Stimulated activated naive B cell treated with anti-CD40 and anti-IgM and Interleukin-4, amounts not matched to agents 10 μg/mL and 1 μg/mL and 100 μg/mL, for 72 hours (primary cell): Measurements from ENCODE around the gene TAT.
"Not testable (repeated sequence)": the region's sequence is repeated elsewhere in the genome, so short reads cannot be mapped to it uniquely, and the experiment has no call there.

Experiments used
- ATAC-seq, 2 donors: fragments of 150-1000 bp; cut with Tn5 transposase; replicated peaks; 2 replicates each; pipeline ENCODE4 v1.10.0; 2021; ENCODE audit warnings: moderate library complexity in 1 of 2
- DNase-seq: peaks from one replicate; pipeline ENCODE4 v3.0.0; 2021
- H3K27ac Mint-ChIP-seq: one replicate; pipeline ENCODE4 v1.8.0; 2022; ENCODE audit warnings: mild to moderate bottlenecking, mixed read lengths
- H3K27me3 Mint-ChIP-seq, 2 donors: one replicate each; pipeline ENCODE4 v1.8.0; 2022; ENCODE audit warnings: mixed read lengths in 2 of 2
- H3K36me3 Mint-ChIP-seq, 2 donors: one replicate each; pipeline ENCODE4 v1.8.0; 2022; ENCODE audit warnings: mixed read lengths in 2 of 2, mild to moderate bottlenecking in 1 of 2
- H3K4me1 Mint-ChIP-seq, 2 donors: one replicate each; pipeline ENCODE4 v1.8.0; 2022; ENCODE audit warnings: mixed read lengths in 2 of 2, mild to moderate bottlenecking in 1 of 2
- H3K4me3 Mint-ChIP-seq, 2 donors: one replicate each; pipeline ENCODE4 v1.8.0; 2022; ENCODE audit warnings: mild to moderate bottlenecking in 2 of 2, mixed read lengths in 2 of 2, moderate library complexity in 1 of 2
- H3K9me3 Mint-ChIP-seq, 2 donors: one replicate each; pipeline ENCODE4 v1.8.0; 2022; ENCODE audit warnings: mixed read lengths in 2 of 2, mild to moderate bottlenecking in 1 of 2

The TAT gene

GRCh38 chr16:71576971-71577370 is at the start of gene TAT:
Gene TAT, minus strand, starts transcription at chr16:71577092. Its CDS starts 677 bp downstream, at chr16:71576415.
- peaks cover 0 to 3% of the 10 kb centered on the region in 2 donors for H3K4me1 Mint-ChIP-seq
- no peaks in the 10 kb centered on the region for H3K27me3 Mint-ChIP-seq
- H3K4me3 Mint-ChIP-seq: no peak within 1 kb of the TSS
- H3K36me3 Mint-ChIP-seq: no peaks in the 10 kb centered on the region
- DNase-seq (no peak), ATAC-seq (no peak)
- H3K27ac Mint-ChIP-seq: no peak within 1 kb of the TSS
- H3K9me3 Mint-ChIP-seq: no peaks in the 10 kb centered on the region

GRCh38 chr16:71626018-71626857 is 49.3 kb upstream of the TAT start, which contains the start of gene MARVELD3:
Gene MARVELD3, plus strand, starts transcription at chr16:71626184. Its CDS starts 46 bp downstream, at chr16:71626230.
- Mint-ChIP-seq H3K27ac (no peak within 1 kb of the TSS), H3K27me3 (peaks cover 15 to 25% of the 10 kb centered on the region in 2 donors), H3K4me3 (peak within 1 kb of the TSS; percentile 70 to 71), H3K4me1 (peaks cover 0 to 4% of the 10 kb centered on the region in 2 donors), H3K36me3 (no peaks in the 10 kb centered on the region), H3K9me3 (no peaks in the 10 kb centered on the region)
- DNase-seq (no peak), ATAC-seq (peak; percentile 23 to 25)

DNA sequence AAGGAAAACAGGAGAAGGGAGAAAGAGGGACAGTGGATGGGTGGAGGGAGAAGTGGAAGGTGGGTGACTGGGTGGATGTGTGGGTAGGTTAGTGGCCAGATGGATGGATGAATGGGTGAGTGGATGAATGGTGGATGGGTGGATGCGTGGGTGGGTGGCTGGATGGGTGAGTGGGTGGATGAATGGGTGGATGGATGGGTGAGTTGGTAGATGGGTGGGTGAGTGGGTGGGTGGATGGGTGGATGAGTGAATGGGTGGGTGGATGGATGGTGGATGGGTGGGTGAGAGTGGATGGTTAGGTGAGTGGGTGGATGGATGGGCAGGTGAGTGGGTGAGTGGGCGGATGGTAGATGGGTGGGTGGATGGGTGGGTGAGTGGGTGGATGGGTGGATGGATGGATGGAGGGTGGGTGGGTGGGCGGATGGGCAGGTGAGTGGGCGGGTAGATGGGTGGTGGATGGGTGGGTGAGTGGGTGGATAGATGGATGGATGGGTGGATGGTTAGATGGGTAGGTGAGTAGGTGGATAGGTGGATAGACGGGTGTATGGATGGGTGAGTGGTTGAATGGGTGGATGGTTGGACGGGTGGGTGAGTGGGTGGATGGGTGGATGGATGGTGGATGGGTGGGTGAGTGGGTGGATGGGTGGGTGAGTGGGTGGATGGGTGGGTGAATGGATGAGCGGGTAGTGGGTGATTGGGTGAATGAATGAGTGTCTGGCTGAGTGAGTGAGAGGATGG is 48.4 kb upstream of the TAT start:
- Mint-ChIP-seq H3K27ac (no peak overlapping the region), H3K4me3 (peak overlapping the region; percentile 48 to 70), H3K27me3 (peaks cover 22 to 34% of the 10 kb centered on the region in 2 donors), H3K4me1 (peaks cover 0 to 4% of the 10 kb centered on the region in 2 donors), H3K9me3 (no peaks in the 10 kb centered on the region), H3K36me3 (no peaks in the 10 kb centered on the region)
- ATAC-seq (no peak), DNase-seq (no peak)

DNA sequence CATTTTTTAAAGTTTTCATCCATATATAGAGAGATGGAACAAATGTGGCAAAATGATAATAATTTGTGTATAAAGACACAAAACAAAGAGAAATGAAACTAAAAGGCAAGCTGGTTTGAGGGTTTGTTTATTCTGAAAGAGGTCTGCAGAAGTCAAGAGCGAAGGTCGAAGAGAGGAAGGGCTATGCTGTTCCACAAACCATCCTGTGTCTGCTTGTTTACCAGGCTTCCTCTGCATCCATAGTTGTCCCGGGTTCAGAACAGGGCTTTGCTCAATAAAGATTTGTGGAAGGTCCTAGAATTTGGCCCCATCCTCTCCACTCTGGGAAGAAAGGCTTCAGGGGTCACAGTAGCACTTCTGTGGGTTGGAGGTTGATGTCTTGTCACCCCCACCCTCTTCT is 46.7 kb upstream of the TAT start:
- no peak overlapping the region for H3K27ac Mint-ChIP-seq
- no peaks in the 10 kb centered on the region for H3K36me3 Mint-ChIP-seq
- no peak for DNase-seq
- H3K4me1 Mint-ChIP-seq: peaks cover 0 to 4% of the 10 kb centered on the region in 2 donors
- H3K27me3 Mint-ChIP-seq: peaks cover 24 to 37% of the 10 kb centered on the region in 2 donors
- peak in 1 of 2 donors; percentile 36 for ATAC-seq
- H3K9me3 Mint-ChIP-seq: no peaks in the 10 kb centered on the region
- H3K4me3 Mint-ChIP-seq: no peak overlapping the region

GRCh38 chr16:71622088-71622487 is 45.2 kb upstream of the TAT start:
- no peaks in the 10 kb centered on the region for H3K9me3 Mint-ChIP-seq
- H3K27me3 Mint-ChIP-seq: peaks cover 19 to 32% of the 10 kb centered on the region in 2 donors
- H3K4me3 Mint-ChIP-seq: no peak overlapping the region
- DNase-seq (no peak), ATAC-seq (no peak)
- H3K36me3 Mint-ChIP-seq: no peaks in the 10 kb centered on the region
- H3K27ac Mint-ChIP-seq: no peak overlapping the region
- peaks cover 0 to 4% of the 10 kb centered on the region in 2 donors for H3K4me1 Mint-ChIP-seq

DNA sequence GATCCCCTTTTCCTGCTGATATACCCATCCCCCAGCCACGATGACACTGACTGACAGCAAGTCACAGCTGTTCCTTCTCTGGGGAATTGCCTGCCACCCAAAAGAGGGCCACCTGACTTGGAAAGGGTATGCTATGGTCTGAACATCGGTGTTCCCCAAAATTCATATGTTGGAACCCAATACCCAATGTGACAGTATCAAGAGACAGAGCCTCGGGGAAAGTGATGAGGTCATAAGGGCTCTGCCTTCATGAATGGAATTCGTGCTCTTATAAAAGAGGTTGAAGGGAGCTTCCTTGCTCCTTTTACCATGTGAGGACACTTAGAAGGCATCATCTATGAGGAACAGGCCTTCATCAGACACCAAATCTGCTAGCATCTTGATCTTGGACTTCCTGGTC is 41.5 kb upstream of the TAT start:
- Mint-ChIP-seq H3K27me3 (peaks cover 13 to 44% of the 10 kb centered on the region in 2 donors), H3K4me1 (no peaks in the 10 kb centered on the region), H3K9me3 (no peaks in the 10 kb centered on the region), H3K4me3 (no peak overlapping the region), H3K36me3 (no peaks in the 10 kb centered on the region), H3K27ac (no peak overlapping the region)
- ATAC-seq (no peak), DNase-seq (no peak)

- H3K9me3 Mint-ChIP-seq, DNase-seq, H3K4me3 Mint-ChIP-seq, ATAC-seq, H3K36me3 Mint-ChIP-seq, H3K27ac Mint-ChIP-seq: not testable (repeated sequence)
- H3K4me1 Mint-ChIP-seq: peaks cover 6 to 12% of the 10 kb centered on the region in 2 donors
- peaks cover 4 to 34% of the 10 kb centered on the region in 2 donors for H3K27me3 Mint-ChIP-seq
Measured at GRCh38 chr16:71614956-71615355, 38.1 kb upstream of the TAT start.

DNA sequence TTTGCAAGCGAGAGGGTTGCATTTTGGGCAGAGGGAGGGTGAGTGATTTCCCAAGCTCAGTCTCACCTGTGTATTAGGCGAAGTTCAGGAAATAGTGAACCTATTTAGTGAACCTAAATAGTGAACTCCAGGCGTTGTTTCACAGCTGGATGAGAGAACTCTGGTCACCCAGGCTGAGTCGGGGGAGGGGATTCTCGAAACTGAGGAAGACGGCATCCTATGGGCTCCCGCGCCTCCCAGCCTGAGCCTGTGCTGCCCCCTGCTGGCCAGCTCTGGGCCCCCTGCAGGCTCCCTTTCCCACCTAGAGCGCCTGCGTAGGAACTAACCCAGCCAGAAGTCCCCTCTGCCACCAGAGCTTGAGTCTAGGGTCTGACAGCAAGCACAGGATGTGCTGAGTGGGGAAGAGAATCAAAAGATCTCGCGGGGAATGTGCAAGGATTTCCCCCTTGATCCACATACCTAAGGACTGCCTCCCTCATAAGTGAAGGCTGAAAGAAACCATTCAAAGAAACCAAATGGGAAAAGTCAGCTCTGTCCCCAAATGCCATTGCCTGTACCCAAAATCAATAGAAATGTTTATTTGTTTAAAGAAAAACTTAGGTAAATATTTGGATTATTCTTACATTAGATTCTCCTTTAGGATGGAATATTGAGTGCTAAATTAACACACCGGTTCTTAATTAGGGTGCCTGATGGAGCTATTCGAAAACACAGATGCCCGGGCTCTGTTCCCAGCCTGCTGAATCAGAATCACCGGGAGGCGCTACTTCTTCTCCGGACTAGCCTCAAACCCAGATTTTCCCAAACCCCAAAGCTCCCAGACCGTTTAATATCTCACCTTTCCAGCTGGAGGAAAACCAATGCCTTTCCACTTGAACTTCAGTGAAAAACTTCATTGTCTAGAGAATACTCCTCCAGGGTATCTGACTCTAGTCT is 34.3 kb upstream of the TAT start:
- H3K4me3 Mint-ChIP-seq: peak overlapping the region in 1 of 2 donors; percentile 59
- ATAC-seq: peak; percentile 66 to 73

GRCh38 chr16:71610447-71610846 is 33.6 kb upstream of the TAT start:
- Mint-ChIP-seq H3K9me3 (no peaks in the 10 kb centered on the region), H3K27me3 (peaks cover 0 to 10% of the 10 kb centered on the region in 2 donors), H3K27ac (peak overlapping the region; percentile 69), H3K4me3 (no peak overlapping the region), H3K36me3 (no peaks in the 10 kb centered on the region), H3K4me1 (peaks cover 9 to 29% of the 10 kb centered on the region in 2 donors)
- no peak for ATAC-seq
- DNase-seq: no peak

More for the DNA sequence above, 34.3 kb upstream of the TAT start:
- H3K4me1 Mint-ChIP-seq: peaks cover 9 to 29% of the 10 kb centered on the region in 2 donors
- H3K27me3 Mint-ChIP-seq: peaks cover 0 to 18% of the 10 kb centered on the region in 2 donors
- no peaks in the 10 kb centered on the region for H3K9me3 Mint-ChIP-seq
- no peaks in the 10 kb centered on the region for H3K36me3 Mint-ChIP-seq
- H3K27ac Mint-ChIP-seq: peak overlapping the region; percentile 11
- peak; percentile 69 for DNase-seq

GRCh38 chr16:71609066-71609465 is 32.2 kb upstream of the TAT start:
- peaks cover 0 to 3% of the 10 kb centered on the region in 2 donors for H3K27me3 Mint-ChIP-seq
- H3K27ac Mint-ChIP-seq: peak overlapping the region; percentile 97
- no peaks in the 10 kb centered on the region for H3K36me3 Mint-ChIP-seq
- H3K4me3 Mint-ChIP-seq: no peak overlapping the region
- ATAC-seq (no peak), DNase-seq (no peak)
- H3K4me1 Mint-ChIP-seq: peaks cover 9 to 29% of the 10 kb centered on the region in 2 donors
- no peaks in the 10 kb centered on the region for H3K9me3 Mint-ChIP-seq

GRCh38 chr16:71600822-71601221 is 23.9 kb upstream of the TAT start:
- Mint-ChIP-seq H3K36me3 (no peaks in the 10 kb centered on the region), H3K27ac (no peak overlapping the region), H3K4me1 (peaks cover 0 to 4% of the 10 kb centered on the region in 2 donors), H3K9me3 (no peaks in the 10 kb centered on the region), H3K27me3 (peaks cover 0 to 12% of the 10 kb centered on the region in 2 donors), H3K4me3 (no peak overlapping the region)
- ATAC-seq: no peak
- no peak for DNase-seq

DNA sequence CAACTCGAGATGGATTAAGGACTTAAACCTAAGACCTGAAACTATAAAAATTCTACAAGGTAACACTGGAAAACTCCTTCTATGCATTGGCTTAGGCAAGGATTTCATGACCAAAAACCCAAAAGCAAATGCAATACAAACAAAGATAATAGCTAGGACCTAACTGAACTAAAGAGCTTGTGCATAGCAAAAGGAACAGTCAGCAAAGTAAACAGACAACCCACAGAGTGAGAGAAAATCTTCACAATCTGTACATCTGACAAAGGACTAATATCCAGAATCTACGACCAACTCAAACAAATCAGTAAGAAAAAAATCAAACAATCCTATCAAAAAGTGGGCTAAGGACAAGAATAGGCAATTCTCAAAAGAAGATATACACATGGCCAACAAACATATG is 21.5 kb upstream of the TAT start:
- not testable (repeated sequence) for H3K4me1 Mint-ChIP-seq, ATAC-seq, H3K27ac Mint-ChIP-seq, DNase-seq, H3K4me3 Mint-ChIP-seq, H3K9me3 Mint-ChIP-seq, H3K36me3 Mint-ChIP-seq
- H3K27me3 Mint-ChIP-seq: peaks cover 3 to 15% of the 10 kb centered on the region in 2 donors

- H3K36me3 Mint-ChIP-seq, DNase-seq, H3K9me3 Mint-ChIP-seq, H3K27ac Mint-ChIP-seq, H3K4me3 Mint-ChIP-seq, ATAC-seq, H3K4me1 Mint-ChIP-seq: not testable (repeated sequence)
- H3K27me3 Mint-ChIP-seq: peaks cover 14 to 34% of the 10 kb centered on the region in 2 donors
Measured at GRCh38 chr16:71595340-71595826, 18.5 kb upstream of the TAT start.
